GM12873 (cell line): ENCODE measurements around the gene IGFBP3.
A peak's percentile ranks its signal among the peaks of the same experiment; 100 is the strongest.

Source experiments
- TF ChIP-seq, protein P1 (sequence below): IDR thresholded peaks from 2 replicates; pipeline ENCODE4 v1.5.1; 2012; ENCODE audit warnings: low read depth, mild to moderate bottlenecking, moderate library complexity, low read length, control low read depth; ENCODE audit not compliant: insufficient read depth; ENCODE audit errors: missing control alignments

IGFBP3 gene

DNA sequence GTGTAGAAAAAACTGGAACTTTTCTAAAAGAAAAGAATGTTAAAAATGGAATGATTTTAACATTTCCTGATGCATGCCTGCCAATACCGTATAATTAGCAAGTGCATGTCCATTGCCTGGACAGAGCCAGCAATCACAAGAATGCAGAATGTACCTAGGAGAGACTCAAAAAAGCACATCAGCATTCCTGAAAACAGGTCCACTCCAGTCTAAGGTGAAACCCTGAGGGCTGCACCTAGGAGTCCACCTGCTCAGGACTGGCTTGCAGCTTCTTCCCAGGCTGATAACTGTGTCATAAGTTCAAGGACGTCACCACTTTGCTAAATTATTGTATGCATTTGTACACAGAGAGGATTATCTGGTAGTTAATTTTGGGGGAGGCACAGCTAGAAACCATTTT, 53.6 kb downstream of the IGFBP3 start:
- TF ChIP-seq, protein P1, sequence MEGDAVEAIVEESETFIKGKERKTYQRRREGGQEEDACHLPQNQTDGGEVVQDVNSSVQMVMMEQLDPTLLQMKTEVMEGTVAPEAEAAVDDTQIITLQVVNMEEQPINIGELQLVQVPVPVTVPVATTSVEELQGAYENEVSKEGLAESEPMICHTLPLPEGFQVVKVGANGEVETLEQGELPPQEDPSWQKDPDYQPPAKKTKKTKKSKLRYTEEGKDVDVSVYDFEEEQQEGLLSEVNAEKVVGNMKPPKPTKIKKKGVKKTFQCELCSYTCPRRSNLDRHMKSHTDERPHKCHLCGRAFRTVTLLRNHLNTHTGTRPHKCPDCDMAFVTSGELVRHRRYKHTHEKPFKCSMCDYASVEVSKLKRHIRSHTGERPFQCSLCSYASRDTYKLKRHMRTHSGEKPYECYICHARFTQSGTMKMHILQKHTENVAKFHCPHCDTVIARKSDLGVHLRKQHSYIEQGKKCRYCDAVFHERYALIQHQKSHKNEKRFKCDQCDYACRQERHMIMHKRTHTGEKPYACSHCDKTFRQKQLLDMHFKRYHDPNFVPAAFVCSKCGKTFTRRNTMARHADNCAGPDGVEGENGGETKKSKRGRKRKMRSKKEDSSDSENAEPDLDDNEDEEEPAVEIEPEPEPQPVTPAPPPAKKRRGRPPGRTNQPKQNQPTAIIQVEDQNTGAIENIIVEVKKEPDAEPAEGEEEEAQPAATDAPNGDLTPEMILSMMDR: no peak

DNA sequence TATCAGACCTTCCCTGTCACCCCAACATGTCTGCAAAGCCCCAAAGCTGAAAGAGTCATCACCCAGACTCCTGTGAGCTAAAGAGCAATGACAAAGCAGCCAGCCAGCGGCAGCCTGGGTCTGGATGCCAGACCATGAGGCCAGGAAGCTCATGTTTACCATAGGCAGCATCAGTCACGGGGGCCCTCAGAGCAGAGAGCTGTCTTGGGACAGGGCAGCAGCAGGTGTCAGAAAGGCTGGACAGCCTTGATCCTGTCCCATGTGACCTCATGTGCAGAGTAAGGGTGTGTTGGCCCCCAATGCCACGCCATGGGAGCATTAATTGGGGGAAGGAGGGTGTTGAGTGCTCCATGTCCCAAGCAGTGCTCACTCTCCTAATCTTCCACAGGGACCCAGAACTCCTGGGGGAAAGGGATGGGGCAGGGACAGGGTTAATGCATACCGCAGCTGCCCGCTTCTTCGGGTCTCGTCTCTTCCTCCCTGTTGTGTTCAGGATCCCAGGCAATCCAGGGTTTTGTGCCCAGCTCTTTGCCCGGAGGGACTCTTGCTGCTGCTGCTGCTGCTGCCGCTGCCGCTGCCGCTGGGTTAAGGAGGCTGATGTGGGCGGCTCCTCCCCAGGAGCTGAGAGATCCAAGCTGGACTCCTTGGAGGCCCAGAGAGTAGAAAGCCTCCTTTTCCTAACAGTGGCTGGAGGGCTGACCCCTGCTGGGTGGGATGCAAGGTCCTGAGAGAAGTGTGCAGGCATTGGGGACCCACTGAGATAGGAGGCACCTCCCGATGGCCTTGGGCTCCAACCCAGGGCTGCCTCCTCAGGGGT, 55.3 kb downstream of the IGFBP3 start:
- TF ChIP-seq, protein P1: no peak

DNA sequence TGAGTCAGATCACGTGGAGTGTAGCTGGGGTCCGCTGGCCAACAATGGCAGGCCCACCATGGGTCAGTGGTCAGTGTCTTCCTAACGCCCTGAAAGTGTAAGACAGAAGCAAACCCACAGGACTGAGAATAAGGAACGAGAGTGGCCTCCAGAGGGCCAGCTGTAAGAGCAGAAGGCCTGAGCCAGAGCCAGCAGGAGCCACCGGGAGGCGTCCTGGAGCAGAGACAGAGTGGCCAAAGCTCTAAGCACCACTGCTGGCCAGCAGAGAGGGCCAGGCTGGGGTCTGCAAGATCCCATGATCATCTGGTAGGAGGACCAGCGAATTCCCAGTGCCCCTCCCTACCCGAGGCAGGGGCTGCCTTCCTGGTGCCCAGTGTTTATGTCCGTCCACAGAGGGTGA, 57.4 kb downstream of the IGFBP3 start:
- TF ChIP-seq, protein P1: peak; percentile 15
